Activated B cell treated with CpG ODN at 0.5 μM for 24 hours (primary cell): ENCODE measurements around the gene FBXO10. TPM values are rescaled to one million over a fixed set of nuclear protein-coding genes. Genes with fewer than 3 reads are reported as not detected.

Source experiments
- ATAC-seq: fragments of 200-7000 bp; cut with Tn5 transposase; one replicate; pipeline ENCODE4 v1.10.0; 2021; ENCODE audit warnings: low read depth, mild to moderate bottlenecking, moderate library complexity
- CTCF ChIA-PET: fragments of 350-600 bp; sonication (Branson Sonifier 250); formaldehyde crosslinking; loops from one replicate; lab custom pipeline; 2021; ENCODE audit warnings: antibody characterized with exemption; lab: Charles Lee
- POLR2A ChIA-PET: fragments of 350-600 bp; sonication (Branson Sonifier 250); formaldehyde crosslinking; loops from one replicate; lab custom pipeline; 2021; ENCODE audit warnings: antibody characterized with exemption; lab: Charles Lee
- DNase-seq: peaks from one replicate; pipeline ENCODE4 v3.0.0; 2022
- H3K27ac Mint-ChIP-seq: one replicate; pipeline ENCODE4 v1.8.0; 2020; ENCODE audit warnings: mixed read lengths
- H3K27me3 Mint-ChIP-seq: one replicate; pipeline ENCODE4 v1.8.0; 2021; ENCODE audit warnings: mixed read lengths
- H3K36me3 Mint-ChIP-seq: one replicate; pipeline ENCODE4 v1.8.0; 2021; ENCODE audit warnings: low read depth, mixed read lengths
- H3K4me1 Mint-ChIP-seq: one replicate; pipeline ENCODE4 v1.8.0; 2021; ENCODE audit warnings: mixed read lengths
- H3K4me3 Mint-ChIP-seq: one replicate; pipeline ENCODE4 v1.8.0; 2020; ENCODE audit warnings: mild to moderate bottlenecking, mixed read lengths
- H3K9me3 Mint-ChIP-seq: one replicate; pipeline ENCODE4 v1.8.0; 2020; ENCODE audit warnings: mixed read lengths
- CTCF ChIP-seq: fragments of 200-600 bp; IDR thresholded peaks from one replicate; pipeline ENCODE4 v1.8.0; 2022; ENCODE audit warnings: antibody characterized with exemption, mild to moderate bottlenecking
- intact Hi-C: fragments of 100-400 bp; cut with micrococcal nuclease; formaldehyde crosslinking; loops from one replicate; pipeline ENCODE4 v1.15.1; 2024
- total RNA-seq: library from RNA; stranded (reverse); gene quantifications from 2 replicates; pipeline ENCODE4 v1.2.3, GENCODE V29; 2022

FBXO10 gene
- total RNA-seq, 1 donor from 2014 or later = 39.4 TPM

- intact Hi-C loops = loop anchor here (10.0 kb wide), 1 partner anchor 549 kb away; no protein-coding TSS in a partner anchor
- Mint-ChIP-seq H3K4me1 (peaks cover 55% of the 10 kb centered on the region), H3K27ac (no peak overlapping the region), H3K4me3 (peak overlapping the region; percentile 92), H3K36me3 (peaks cover 30% of the 10 kb centered on the region), H3K9me3 (no peaks in the 10 kb centered on the region), H3K27me3 (no peaks in the 10 kb centered on the region)
- ChIA-PET POLR2A (interaction anchor here (0.9 to 3.2 kb wide), 3 partner anchors 8 to 109 kb away, joined by 3 to 48 read pairs (median 4); partner anchors contain the start of genes TOMM5 and ZBTB5), CTCF (no interaction called here)
- DNase-seq = no peak
- no peak for TF ChIP-seq CTCF
- no peak for ATAC-seq
Measured at GRCh38 chr9:37574241-37574721, 1.9 kb downstream of the FBXO10 start.

GRCh38 chr9:37571282-37571681 lies 4.9 kb downstream of the FBXO10 start:
- Mint-ChIP-seq H3K4me1 (peaks cover 64% of the 10 kb centered on the region), H3K27ac (no peak overlapping the region), H3K36me3 (peaks cover 39% of the 10 kb centered on the region), H3K4me3 (no peak overlapping the region), H3K9me3 (no peaks in the 10 kb centered on the region), H3K27me3 (no peaks in the 10 kb centered on the region)
- intact Hi-C loops = loop anchor here (10.0 kb wide), 1 partner anchor 546 kb away; no protein-coding TSS in a partner anchor
- no peak for TF ChIP-seq CTCF
- CTCF ChIA-PET = interaction anchor here (0.9 kb wide), 1 partner anchor 62 kb away, joined by 3 read pairs; no protein-coding TSS in a partner anchor
- DNase-seq = no peak
- POLR2A ChIA-PET = no interaction called here
- no peak for ATAC-seq

- Mint-ChIP-seq H3K4me1 (peaks cover 78% of the 10 kb centered on the region), H3K4me3 (no peak overlapping the region), H3K27me3 (no peaks in the 10 kb centered on the region), H3K36me3 (peaks cover 42% of the 10 kb centered on the region), H3K27ac (peak overlapping the region; percentile 92), H3K9me3 (peaks cover 18% of the 10 kb centered on the region)
- no peak for TF ChIP-seq CTCF
- DNase-seq (no peak), ATAC-seq (no peak)
- ChIA-PET POLR2A (interaction anchor here (0.7 to 3.3 kb wide), 8 partner anchors 9 to 164 kb away, joined by 3 to 48 read pairs (median 3); partner anchors contain the start of genes FBXO10 and TOMM5), CTCF (interaction anchor here (1.2 to 1.9 kb wide), 2 partner anchors 14 to 25 kb away, joined by 3 to 6 read pairs; partner anchors contain the start of gene TOMM5)
- intact Hi-C loops = no loop called here
Measured at GRCh38 chr9:37566716-37567115, 9.5 kb downstream of the FBXO10 start.

- Mint-ChIP-seq H3K27ac (peak overlapping the region; percentile 92), H3K9me3 (peaks cover 18% of the 10 kb centered on the region), H3K27me3 (no peaks in the 10 kb centered on the region), H3K36me3 (peaks cover 42% of the 10 kb centered on the region), H3K4me1 (peaks cover 82% of the 10 kb centered on the region), H3K4me3 (peak overlapping the region; percentile 78)
- intact Hi-C loops = loop anchor here (1.0 to 2.0 kb wide), 2 partner anchors 9 to 35 kb away; no protein-coding TSS in a partner anchor
- TF ChIP-seq CTCF = no peak
- ChIA-PET CTCF (interaction anchor here (0.7 to 1.9 kb wide), 3 partner anchors 15 to 318 kb away, joined by 3 to 6 read pairs (median 3); partner anchors contain the start of gene TOMM5), POLR2A (interaction anchor here (0.6 to 3.3 kb wide), 13 partner anchors 8 to 781 kb away, joined by 3 to 48 read pairs (median 3); partner anchors contain the start of genes FBXO10, POLR1E and TOMM5)
- no peak for DNase-seq
- ATAC-seq = peak; percentile 87
Measured at GRCh38 chr9:37565661-37566618, 10.2 kb downstream of the FBXO10 start.
